Activated CD8-positive, alpha-beta T cell treated with anti-CD3 and anti-CD28 coated beads for 36 hours (primary cell): ENCODE results near the gene URI1. TPM values are rescaled to one million over a fixed set of nuclear protein-coding genes. Genes with fewer than 3 reads are reported as not detected.

ENCODE experiments used
- ATAC-seq: fragments of 200-7000 bp; cut with Tn5 transposase; one replicate; pipeline ENCODE4 v1.10.0; 2021; ENCODE audit warnings: mild to moderate bottlenecking, moderate library complexity
- CTCF ChIA-PET: fragments of 350-600 bp; sonication (Branson Sonifier 250); formaldehyde crosslinking; loops from one replicate; lab custom pipeline; 2021; ENCODE audit warnings: antibody characterized with exemption; lab: Charles Lee
- POLR2A ChIA-PET: fragments of 350-600 bp; sonication (Branson Sonifier 250); formaldehyde crosslinking; loops from one replicate; lab custom pipeline; 2021; ENCODE audit warnings: antibody characterized with exemption; lab: Charles Lee
- DNase-seq: peaks from one replicate; pipeline ENCODE4 v3.0.0-alpha.2; 2020
- H3K27ac Mint-ChIP-seq: one replicate; pipeline ENCODE4 v1.8.0; 2021; ENCODE audit warnings: mild to moderate bottlenecking, mixed read lengths
- H3K27me3 Mint-ChIP-seq: one replicate; pipeline ENCODE4 v1.8.0; 2021; ENCODE audit warnings: mixed read lengths
- H3K36me3 Mint-ChIP-seq: one replicate; pipeline ENCODE4 v1.8.0; 2021; ENCODE audit warnings: low read depth, mixed read lengths
- H3K4me1 Mint-ChIP-seq: one replicate; pipeline ENCODE4 v1.8.0; 2021; ENCODE audit warnings: low read depth, mixed read lengths
- H3K4me3 Mint-ChIP-seq: one replicate; pipeline ENCODE4 v1.8.0; 2021; ENCODE audit warnings: mild to moderate bottlenecking, moderate library complexity, mixed read lengths
- H3K9me3 Mint-ChIP-seq: one replicate; pipeline ENCODE4 v1.8.0; 2021; ENCODE audit warnings: mixed read lengths
- CTCF ChIP-seq: fragments of 200-600 bp; IDR thresholded peaks from one replicate; pipeline ENCODE4 v1.8.0; 2022; ENCODE audit warnings: antibody characterized with exemption, mild to moderate bottlenecking
- intact Hi-C: fragments of 100-400 bp; cut with micrococcal nuclease; formaldehyde crosslinking; loops from one replicate; pipeline ENCODE4 v1.10.0; 2022
- total RNA-seq, 2 experiments: library from RNA; stranded (reverse); gene quantifications; one replicate each; pipeline ENCODE4 v1.2.3, GENCODE V29; 2021

Gene URI1
- total RNA-seq, 2 experiments from 2014 or later: 65.5 to 71.1 TPM

- TF ChIP-seq CTCF: no peak
- ATAC-seq: no peak
- DNase-seq: no peak
- Mint-ChIP-seq H3K4me1 (no peaks in the 10 kb centered on the region), H3K4me3 (no peak overlapping the region), H3K27me3 (no peaks in the 10 kb centered on the region), H3K36me3 (no peaks in the 10 kb centered on the region), H3K27ac (no peak overlapping the region), H3K9me3 (no peaks in the 10 kb centered on the region)
- intact Hi-C loops: no loop called here
- ChIA-PET POLR2A (interaction anchor here (1.6 kb wide), 1 partner anchor 11 kb away, joined by 3 read pairs; no protein-coding TSS in a partner anchor), CTCF (no interaction called here)
Observed at GRCh38 chr19:30060531-30061222, 118.6 kb downstream of the URI1 start.

- ATAC-seq: no peak
- Mint-ChIP-seq H3K4me1 (no peaks in the 10 kb centered on the region), H3K27ac (no peak overlapping the region), H3K4me3 (no peak overlapping the region), H3K9me3 (no peaks in the 10 kb centered on the region), H3K27me3 (no peaks in the 10 kb centered on the region), H3K36me3 (no peaks in the 10 kb centered on the region)
- no peak for TF ChIP-seq CTCF
- intact Hi-C loops: no loop called here
- DNase-seq: no peak
- CTCF ChIA-PET: no interaction called here
- POLR2A ChIA-PET: interaction anchor here (1.6 kb wide), 1 partner anchor 10 kb away, joined by 3 read pairs; no protein-coding TSS in a partner anchor
Observed at GRCh38 chr19:30061223-30062064, 119.4 kb downstream of the URI1 start.

- no peaks in the 10 kb centered on the region for H3K27me3 Mint-ChIP-seq
- DNase-seq (no peak), ATAC-seq (no peak)
- H3K4me3 Mint-ChIP-seq: no peak overlapping the region
- ChIA-PET POLR2A (interaction anchor here (1.6 kb wide), 1 partner anchor 9 kb away, joined by 3 read pairs; no protein-coding TSS in a partner anchor), CTCF (no interaction called here)
- TF ChIP-seq CTCF: no peak
- H3K27ac Mint-ChIP-seq: no peak overlapping the region
- no peaks in the 10 kb centered on the region for H3K36me3 Mint-ChIP-seq
- H3K9me3 Mint-ChIP-seq: no peaks in the 10 kb centered on the region
- intact Hi-C loops: no loop called here
- H3K4me1 Mint-ChIP-seq: no peaks in the 10 kb centered on the region
Observed at GRCh38 chr19:30062065-30062906, 120.2 kb downstream of the URI1 start.

- POLR2A ChIA-PET: no interaction called here
- H3K27ac Mint-ChIP-seq: no peak overlapping the region
- H3K4me3 Mint-ChIP-seq: no peak overlapping the region
- H3K4me1 Mint-ChIP-seq: no peaks in the 10 kb centered on the region
- no peak for TF ChIP-seq CTCF
- H3K9me3 Mint-ChIP-seq: no peaks in the 10 kb centered on the region
- DNase-seq (no peak), ATAC-seq (no peak)
- CTCF ChIA-PET: no interaction called here
- H3K36me3 Mint-ChIP-seq: no peaks in the 10 kb centered on the region
- no peaks in the 10 kb centered on the region for H3K27me3 Mint-ChIP-seq
- intact Hi-C loops: no loop called here
Observed at GRCh38 chr19:30062907-30063649, 121.0 kb downstream of the URI1 start.
